HL-60/S4 treated with retinoic acid at 250 ng/mL for 4 days and 3 days (cell line): ENCODE measurements around the gene RAD51D.

Experiments used
- in situ Hi-C: fragments of 300-500 bp; cut with MboI; formaldehyde crosslinking; loops from 2 replicates; pipeline ENCODE4 v1.7.0; 2022; ENCODE audit warnings: low sequenced_read_pairs

The RAD51D gene

DNA sequence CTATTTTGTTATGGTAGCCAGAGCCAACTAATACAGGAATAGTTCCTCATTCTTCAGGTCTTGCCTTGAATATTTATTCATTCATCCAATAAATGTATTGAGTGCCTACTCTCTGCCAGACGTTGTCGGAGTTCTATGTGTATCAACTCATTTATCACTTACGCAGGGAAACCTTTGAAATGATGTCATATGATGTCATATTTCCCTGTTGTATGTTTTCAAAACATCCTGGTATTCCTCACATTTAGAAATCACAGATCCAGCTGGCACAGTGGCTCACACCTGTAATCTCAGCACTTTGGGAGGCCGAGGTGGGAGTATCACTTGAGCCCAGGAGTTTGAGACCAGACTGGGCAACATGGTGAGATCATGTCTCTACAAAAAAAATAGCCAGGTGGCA lies 25.2 kb upstream of the RAD51D start:
- in situ Hi-C loops = no loop called here

DNA sequence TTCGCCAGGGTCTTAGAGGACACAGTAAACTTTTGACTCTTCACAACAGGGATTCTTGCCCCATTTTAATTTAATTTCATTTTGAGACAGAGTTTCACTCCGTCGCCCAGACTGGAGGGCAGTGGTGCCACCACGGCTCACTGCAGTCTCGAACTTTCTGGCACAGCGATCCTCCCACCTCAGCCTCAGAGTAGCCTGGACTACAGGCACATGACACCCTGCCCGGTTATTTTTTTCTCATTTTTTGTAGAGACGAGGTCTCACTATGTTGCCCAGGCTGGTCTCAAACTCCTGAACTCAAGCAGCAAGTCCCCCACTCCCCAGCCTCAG lies 22.8 kb upstream of the RAD51D start:
- in situ Hi-C loops = no loop called here

DNA sequence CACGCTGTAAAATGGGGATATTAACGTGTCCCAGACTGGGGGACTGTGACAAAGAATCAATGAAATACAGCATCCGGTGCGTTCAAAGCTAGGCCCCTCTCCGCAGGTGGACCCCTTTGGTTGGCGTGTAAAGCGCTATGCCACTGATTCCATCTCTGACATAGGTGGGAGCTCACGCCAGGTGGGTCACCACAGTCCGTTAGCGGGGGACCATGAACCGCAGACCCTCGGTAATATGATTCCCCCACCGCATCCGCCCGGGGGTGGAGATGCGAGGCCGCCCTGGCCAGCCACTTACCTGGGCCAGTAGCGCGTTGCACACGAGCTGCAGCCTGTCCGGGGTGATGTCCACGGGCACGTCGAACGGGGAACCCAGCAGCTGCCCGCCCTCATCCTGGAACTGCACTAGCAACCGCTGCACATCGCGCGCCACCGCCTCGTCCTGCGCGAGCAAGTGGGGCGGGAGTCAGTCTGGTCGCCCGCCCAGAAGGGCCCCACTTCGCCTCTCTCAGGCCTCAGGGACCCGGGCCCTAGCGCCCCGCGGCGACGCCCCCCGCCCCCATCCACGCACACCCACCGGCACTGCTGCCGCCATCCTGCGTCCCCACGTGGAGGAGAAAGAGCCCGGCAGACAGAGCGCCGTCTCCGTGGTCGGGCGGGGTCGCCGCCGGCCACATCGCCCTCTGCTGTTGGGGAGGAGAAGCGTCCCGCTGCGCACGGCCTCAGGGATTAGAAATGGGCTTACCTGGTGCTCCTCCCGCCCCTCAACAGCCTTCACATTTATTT lies 22.2 kb upstream of the RAD51D start, which contains the start of gene NLE1:
Gene NLE1, minus strand, starts transcription at position 623 of the 786 bp plus-strand sequence. Its CDS starts 28 bp downstream, at position 595.
- in situ Hi-C loops = no loop called here

DNA sequence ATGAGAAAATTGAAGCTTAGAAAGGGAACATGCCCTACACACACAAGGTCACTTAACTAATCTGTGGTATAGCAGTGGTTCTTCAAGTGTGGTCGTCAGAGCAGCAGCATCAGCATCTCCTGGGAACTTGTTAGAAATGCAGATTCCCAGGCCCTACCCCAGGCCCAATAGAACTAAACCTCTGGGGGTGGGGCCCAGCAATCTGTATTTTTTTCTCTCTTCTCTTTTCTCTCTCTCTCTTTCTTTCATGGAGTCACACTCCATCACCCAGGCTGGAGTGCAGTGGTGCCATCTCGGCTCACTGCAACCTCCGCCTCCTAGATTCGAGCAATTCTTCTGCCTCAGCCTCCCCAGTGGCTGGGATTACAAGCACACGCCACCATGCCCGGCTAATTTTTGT lies 18.6 kb upstream of the RAD51D start:
- in situ Hi-C loops = no loop called here

DNA sequence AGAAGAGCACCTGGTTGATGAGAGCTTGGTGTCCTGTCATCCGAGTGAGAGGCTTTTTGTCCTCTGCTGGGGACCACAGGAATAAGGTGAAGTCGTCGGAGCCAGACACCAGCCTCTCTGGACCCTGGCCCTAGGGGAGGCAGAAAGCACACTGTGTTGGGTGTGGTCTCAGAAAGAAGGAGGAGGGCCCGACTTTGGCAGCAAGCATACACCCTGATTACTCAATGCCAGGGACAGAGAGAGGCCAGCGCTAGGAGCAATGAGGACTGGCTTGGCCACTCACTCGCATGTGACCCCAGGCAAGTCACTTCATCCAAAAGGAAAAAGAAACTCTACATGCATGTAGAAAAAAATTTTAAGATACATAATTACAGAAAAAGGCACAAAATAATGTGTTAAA lies 15.7 kb upstream of the RAD51D start:
- in situ Hi-C loops = no loop called here

DNA sequence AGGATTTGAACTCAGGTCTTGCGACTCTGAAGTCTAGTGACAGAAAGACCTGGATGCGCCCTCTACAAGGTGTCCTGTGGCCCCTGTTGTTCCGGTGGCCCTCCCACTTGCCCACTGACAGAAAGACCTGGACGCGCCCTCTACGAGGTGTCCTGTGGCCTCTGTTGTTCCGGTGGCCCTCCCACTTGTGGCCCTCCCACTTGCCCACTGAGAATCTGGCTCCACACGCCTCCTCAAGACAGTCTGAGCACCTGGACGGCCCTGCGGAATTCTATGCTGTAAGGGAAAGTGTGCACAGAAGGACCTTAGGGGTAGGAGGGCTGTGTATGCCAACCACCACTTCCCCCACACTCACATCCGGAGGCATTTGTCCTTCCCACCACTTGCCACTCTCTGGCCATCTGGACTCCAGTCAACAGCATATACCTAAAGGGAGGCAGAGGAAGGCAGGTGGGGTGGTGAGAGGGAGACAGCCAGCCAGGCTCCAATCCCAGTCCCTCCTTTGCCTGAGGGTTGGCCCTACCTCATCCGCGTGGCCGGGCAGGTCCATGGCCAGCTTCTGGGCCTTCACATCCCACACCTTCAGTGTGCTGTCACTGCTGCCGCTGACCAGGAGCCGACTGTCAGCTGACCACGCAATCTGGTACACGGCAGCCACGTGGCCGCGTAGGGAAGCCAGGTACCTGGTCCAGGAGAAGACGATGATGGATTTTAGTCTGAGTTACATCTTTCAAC lies 13.3 kb upstream of the RAD51D start:
- in situ Hi-C loops = no loop called here

DNA sequence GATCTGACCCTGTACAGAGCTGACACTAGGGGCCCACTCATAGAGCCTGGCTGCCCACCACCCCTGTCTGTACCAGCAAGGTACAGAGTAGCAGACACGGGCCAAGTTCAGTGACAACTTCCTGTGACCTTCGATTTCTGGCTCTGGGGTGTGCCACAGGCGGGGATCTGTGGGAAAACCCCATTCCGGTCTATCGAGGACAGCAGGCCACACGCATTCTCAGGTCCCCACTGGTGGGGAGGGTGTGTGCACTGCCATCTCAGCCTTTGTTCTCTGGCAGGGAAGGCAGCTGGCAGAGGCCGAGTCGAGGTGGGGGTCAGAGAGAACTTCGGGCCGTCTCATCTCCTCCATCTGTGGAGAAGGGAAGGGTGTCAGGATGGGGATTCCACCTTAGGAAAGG lies 12.4 kb upstream of the RAD51D start:
- in situ Hi-C loops = no loop called here

DNA sequence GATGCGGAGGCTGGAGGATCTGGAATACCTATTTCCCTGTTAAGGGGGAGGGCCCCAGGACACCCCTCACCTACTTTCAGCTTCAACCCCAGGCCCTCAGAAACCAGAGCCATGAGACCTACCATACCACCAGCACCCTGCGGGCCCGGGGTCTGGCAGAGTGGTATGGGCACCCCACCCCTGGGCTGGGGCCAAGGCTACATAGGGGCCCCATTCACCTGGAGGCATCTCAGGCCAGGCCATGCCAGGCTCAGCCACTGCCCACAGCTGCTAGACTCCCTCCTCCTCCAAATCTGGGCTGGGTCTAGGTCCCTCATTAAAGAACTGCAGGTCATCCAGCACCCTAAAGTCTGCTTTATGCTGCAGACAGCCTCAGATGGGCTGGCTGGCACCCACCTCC lies 10.7 kb upstream of the RAD51D start:
- in situ Hi-C loops = no loop called here

DNA sequence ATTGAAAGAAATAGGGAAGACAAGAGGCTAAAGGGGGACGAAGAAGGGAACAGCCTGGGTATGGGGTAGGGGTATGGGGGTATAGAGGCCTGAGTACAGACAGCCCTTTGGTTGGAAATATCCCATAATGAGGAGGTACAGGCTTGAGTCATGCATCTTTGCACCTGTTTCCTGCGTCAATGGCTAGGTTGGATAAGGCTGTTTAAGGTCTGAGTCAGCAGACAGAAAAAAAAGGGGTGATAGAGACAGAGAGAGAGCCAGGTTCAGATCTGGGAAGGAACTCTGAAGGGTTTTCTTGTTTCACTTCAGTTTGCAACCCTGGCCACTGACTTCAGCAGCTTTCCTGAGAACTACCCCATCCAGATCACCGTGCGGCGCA lies 10.3 kb upstream of the RAD51D start:
- in situ Hi-C loops = loop anchor here (10.0 kb wide), 1 partner anchor 135 kb away; no protein-coding TSS in a partner anchor

DNA sequence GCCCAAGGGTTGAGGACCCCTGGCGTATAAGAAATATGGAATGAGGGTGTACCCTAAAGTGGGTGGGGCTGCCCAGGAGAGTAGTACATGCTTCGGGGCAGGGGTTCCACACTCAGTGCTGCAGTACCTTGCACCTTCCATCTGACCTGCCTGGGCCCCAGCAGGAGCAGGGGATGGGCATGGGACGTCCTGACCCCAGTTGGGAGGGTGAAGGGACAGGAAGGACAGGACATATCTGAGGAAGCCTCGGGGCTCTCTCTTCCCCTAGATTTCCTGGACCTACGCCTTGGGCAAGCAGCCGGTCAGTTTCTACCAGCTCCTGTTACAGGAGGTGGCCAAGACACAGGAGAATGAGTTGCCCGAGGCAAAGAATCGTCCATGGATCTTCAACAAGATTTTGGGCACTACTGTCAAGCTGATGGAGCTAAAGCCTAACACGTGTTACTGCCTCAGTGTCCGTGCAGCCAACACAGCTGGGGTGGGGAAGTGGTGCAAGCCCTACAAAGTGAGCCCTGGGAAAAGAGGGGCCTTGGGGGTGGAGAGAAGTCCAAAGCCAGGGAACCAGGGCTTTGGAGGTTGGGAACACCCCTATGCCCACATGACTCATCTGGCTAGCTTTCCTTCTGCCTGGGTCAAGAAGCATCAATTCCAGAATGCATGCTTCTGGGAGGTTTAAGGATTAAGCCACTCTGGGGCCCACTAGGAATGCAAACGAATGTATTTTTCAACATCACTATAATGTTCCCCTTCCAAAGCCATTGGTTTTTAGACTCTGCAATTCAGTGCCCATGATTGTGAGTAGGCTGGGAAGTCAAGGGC lies 9.7 kb upstream of the RAD51D start:
- in situ Hi-C loops = loop anchor here (10.0 kb wide), 1 partner anchor 135 kb away; no protein-coding TSS in a partner anchor

DNA sequence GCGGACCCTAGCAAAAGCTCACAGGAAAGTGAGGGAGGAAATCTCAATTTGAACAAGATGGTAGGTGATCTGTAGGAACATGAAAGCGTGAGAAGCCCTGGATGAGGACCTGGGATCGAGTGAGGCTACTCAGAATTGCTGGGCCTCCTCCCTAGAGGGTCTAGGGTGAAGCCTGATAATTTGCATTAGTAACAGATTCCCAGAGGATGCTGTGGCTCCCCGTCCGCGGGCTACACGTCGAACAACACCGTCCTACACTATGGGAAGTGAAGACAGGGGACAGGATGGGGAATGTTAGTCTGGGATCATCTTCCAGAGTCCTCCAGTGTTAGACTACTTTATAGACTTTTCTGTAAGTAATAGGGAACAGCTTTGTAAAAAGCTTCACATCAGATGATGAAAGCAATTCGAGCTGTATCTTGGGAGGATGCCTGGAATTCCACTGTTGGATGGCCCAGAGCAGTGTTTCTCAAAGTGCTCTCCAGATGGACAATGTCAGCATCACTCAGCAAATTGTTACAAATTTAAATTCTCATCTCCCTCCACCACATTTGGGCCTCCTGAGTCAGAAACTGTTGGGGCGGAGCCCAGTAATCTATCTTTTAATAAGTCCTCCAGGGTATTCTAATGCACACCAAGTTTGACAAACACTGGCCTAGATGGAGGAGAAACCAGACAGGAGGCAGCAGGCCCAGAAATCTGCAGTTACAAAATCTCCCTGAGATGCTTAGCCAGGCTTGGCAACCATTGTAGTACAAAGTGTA lies 8.3 kb upstream of the RAD51D start:
- in situ Hi-C loops = loop anchor here (10.0 kb wide), 1 partner anchor 133 kb away; no protein-coding TSS in a partner anchor

DNA sequence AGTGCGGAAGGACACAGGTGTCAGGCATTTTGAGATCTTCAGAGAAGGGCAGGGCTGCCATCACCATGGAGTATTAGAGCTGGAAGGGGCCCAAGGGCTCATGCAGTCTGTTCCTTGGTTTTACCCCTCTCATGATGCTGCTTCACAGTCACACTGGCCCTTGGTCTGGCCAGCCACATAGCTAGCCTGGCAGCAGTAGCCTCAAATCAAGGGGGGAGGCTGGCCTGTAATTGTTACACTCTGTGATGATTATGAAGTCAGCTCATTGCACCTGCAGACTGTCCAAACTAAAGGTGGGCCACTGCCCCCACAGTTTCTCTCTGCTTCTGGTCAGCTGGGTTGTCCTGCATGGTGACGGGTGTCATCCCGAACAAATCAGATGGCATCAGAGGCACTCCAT lies 1.7 kb upstream of the RAD51D start, which contains the start of gene FNDC8:
Gene FNDC8, plus strand, starts transcription at position 301 of the 400 bp plus-strand sequence. Its CDS starts 79 bp downstream, at position 380.
- in situ Hi-C loops = loop anchor here (10.0 to 25.0 kb wide), 2 partner anchors 127 to 584 kb away; no protein-coding TSS in a partner anchor

DNA sequence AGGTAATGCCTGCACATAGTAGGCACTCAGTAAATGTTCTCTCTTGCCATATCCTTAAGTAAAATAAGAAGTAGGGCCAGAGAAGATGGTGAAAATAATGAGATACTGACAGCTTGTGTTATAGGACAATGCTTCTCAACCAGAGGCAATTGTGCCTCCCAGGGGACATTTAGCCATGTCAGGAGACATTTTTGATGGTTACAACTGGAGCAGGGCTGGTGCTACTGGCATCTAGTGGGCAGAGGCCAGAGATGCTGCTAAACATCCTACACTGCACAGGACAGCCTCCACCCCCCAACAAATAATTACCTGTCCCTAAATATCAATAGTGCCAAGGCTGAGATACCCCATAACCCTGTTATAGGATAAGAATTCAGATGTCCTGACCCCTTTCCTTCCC lies 1.7 kb downstream of the RAD51D start:
- in situ Hi-C loops = loop anchor here (25.0 kb wide), 1 partner anchor 581 kb away; no protein-coding TSS in a partner anchor

DNA sequence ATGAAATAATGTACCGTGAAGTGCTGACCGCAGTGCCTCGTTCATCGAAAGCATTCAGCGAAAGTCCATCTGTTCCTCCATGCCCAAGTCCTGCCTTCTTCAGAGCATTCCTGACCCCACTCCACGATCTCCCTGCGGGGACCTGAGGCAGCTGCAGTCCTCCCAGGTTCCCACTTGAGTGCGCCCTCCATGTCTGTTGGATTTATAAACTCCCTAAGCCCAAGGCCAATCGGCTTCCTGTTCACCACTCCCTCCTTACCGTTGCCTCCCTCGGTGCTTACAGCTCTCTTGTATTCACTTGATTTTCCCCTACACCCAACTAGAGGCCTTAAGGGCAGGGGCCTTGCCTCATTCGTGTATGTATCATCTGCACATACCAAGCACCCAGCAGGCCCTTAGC lies 2.8 kb downstream of the RAD51D start:
- in situ Hi-C loops = loop anchor here (25.0 kb wide), 1 partner anchor 580 kb away; no protein-coding TSS in a partner anchor

DNA sequence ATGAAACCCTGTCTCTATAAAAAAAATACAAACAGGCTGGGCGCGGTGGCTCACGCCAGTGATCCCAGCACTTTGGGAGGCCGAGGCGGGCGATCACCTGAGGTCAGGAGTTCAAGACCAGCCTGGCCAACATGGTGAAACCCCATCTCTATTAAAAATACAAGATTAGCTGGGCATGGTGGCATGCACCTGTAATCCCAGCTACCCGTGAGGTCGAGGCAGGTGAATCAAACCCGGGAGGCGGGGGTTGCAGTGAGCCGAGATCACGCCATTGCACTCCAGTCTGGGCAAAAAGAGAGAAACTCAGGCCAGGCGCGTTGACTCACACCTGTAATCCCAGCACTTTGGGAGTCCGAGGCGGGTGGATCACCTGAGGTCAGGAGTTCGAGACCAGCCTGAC lies 8.9 kb downstream of the RAD51D start:
- in situ Hi-C loops = loop anchor here (25.0 kb wide), 1 partner anchor 573 kb away; no protein-coding TSS in a partner anchor

DNA sequence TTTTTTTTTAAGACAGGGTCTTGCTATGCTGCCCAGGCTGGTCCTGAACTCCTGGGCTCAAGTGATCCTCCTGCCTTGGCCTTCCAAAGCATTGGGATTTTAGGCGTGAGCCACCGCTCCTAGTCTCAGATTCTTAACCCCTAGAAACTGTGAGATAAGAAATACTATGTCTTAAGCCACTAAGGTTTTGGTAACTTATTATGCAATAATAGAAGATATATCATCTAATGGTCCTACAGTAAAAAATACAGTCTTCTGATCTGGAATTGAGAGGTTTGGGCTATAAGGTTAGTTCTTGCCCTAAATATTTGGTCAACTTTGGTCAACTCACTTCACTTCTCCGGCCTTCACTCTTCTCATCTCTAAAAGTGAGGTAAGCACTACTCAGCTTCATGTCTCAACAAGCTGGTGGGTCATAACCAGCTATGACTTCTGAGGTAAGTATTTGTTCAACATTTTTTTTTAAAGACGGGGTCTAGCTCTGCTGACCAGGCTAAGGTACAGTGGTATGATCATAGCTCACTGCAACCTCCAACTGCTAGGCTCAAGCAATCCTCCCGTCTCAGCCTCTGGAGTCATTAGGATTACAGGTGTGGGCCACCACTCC lies 14.7 kb downstream of the RAD51D start:
- in situ Hi-C loops = loop anchor here (25.0 kb wide), 1 partner anchor 568 kb away; no protein-coding TSS in a partner anchor

DNA sequence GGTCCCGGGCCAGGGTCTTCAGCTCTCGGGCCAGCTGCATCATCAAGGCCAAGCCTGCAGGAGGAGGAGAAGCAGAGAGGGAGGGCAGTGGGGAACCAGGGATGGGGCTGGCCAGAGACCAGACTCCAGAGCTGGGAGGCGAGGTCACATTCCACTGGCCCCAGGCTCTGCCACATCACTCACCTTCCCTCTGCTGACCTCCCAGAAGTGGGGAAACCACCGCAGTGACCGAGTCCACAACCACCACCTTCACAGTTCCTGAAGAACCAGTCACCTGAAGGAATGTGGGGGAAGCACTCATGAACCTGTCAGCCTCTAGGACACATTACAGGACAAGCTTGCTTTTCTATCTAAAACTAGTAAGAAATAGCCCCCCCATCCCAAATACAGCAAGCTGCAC lies 16.4 kb downstream of the RAD51D start:
- in situ Hi-C loops = loop anchor here (25.0 kb wide), 1 partner anchor 566 kb away; no protein-coding TSS in a partner anchor

DNA sequence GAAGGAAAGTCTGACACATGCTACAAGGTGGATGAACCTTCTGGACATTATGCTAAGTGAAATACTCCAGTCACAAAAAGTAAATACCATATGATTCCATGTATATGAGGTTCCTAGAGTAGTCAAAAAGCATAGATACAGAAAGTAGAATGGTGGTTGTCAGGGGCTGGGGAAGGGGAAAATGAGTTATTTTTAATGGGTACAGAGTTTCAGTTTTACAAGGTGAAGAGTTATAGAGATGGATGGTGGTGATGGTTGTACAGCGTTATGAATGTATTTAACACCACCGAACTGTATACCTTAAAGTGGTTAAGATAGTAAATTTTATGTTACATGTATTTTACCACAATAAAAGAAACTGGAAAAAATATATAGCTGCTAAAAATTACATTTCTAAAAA lies 17.9 kb downstream of the RAD51D start:
- in situ Hi-C loops = loop anchor here (25.0 kb wide), 1 partner anchor 564 kb away; no protein-coding TSS in a partner anchor

DNA sequence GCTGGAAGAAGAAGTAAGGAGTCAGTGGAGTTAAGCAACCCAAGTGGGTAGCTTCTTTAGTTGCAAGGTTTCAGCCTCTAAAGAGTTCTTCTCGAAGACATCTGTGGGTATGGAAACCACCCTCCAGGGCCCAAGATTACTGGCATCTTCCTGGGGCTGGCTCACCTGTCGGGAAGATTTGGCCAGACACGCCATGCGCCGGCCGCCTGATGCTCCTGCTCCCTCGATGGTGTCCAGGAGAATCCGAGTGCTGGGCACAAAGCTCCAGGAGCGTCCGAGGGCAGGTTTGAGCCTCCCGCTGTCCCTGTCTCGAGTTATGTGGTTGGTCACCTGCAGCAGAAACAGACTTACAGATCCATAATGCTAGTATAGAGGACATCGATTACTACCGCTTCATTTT lies 18.6 kb downstream of the RAD51D start:
- in situ Hi-C loops = loop anchor here (25.0 kb wide), 1 partner anchor 564 kb away; no protein-coding TSS in a partner anchor
